Activated gamma-delta T cell (primary cell): Measurements from ENCODE around the gene SKI.

ENCODE experiments used
- DNase-seq: peaks from one replicate; lab custom pipeline; 2025; lab: John Stamatoyannopoulos, UW

SKI gene

GRCh38 chr1:2339206-2340085 is 111.3 kb downstream of the SKI start:
- DNase-seq, result no peak

GRCh38 chr1:2340086-2340917 is 112.2 kb downstream of the SKI start:
- DNase-seq, result no peak

- DNase-seq, result no peak
These were observed 112.8 kb downstream of the SKI start for GRCh38 chr1:2340918-2341254.

GRCh38 chr1:2341706-2342383 is 113.7 kb downstream of the SKI start:
- DNase-seq, result no peak

- DNase-seq, result no peak
These were observed 114.4 kb downstream of the SKI start for GRCh38 chr1:2342384-2343022.

- no peak for DNase-seq
These were observed 115.2 kb downstream of the SKI start for GRCh38 chr1:2343023-2343935.

- DNase-seq, result no peak
These were observed 116.1 kb downstream of the SKI start for GRCh38 chr1:2344121-2344681.

- no peak for DNase-seq
These were observed 116.7 kb downstream of the SKI start for GRCh38 chr1:2344744-2345296.

GRCh38 chr1:2345297-2346075 is 117.4 kb downstream of the SKI start:
- DNase-seq, result no peak

- no peak for DNase-seq
These were observed 118.7 kb downstream of the SKI start for GRCh38 chr1:2346691-2347408.

GRCh38 chr1:2347409-2347785 is 119.3 kb downstream of the SKI start:
- DNase-seq, result no peak

- no peak for DNase-seq
These were observed 119.8 kb downstream of the SKI start for GRCh38 chr1:2347896-2348295.

- no peak for DNase-seq
These were observed 120.5 kb downstream of the SKI start for GRCh38 chr1:2348346-2349325.

GRCh38 chr1:2349806-2350205 is 121.7 kb downstream of the SKI start:
- DNase-seq, result no peak

- DNase-seq, result no peak
These were observed 122.4 kb downstream of the SKI start for GRCh38 chr1:2350501-2350900.

- DNase-seq, result no peak
These were observed 123.0 kb downstream of the SKI start for GRCh38 chr1:2350911-2351655.

- no peak for DNase-seq
These were observed 123.6 kb downstream of the SKI start for GRCh38 chr1:2351723-2352122.
